GM23248 (cell line): Measurements from ENCODE around the gene ARHGEF38.

Experiments
- EZH2 ChIP-seq: fragments of 200-600 bp; sonication (generic); IDR thresholded peaks from 2 replicates; pipeline ENCODE4 v1.6.1; 2018; ENCODE audit warnings: antibody characterized with exemption, mild to moderate bottlenecking; ENCODE audit not compliant: insufficient read depth, poor library complexity, severe bottlenecking
- EZH2phosphoT487 ChIP-seq: fragments of 200-600 bp; sonication (generic); IDR thresholded peaks from 2 replicates; pipeline ENCODE4 v1.6.1; 2018; ENCODE audit warnings: antibody characterized with exemption, moderate library complexity, mild to moderate bottlenecking, low read depth; ENCODE audit not compliant: insufficient read depth

DNA sequence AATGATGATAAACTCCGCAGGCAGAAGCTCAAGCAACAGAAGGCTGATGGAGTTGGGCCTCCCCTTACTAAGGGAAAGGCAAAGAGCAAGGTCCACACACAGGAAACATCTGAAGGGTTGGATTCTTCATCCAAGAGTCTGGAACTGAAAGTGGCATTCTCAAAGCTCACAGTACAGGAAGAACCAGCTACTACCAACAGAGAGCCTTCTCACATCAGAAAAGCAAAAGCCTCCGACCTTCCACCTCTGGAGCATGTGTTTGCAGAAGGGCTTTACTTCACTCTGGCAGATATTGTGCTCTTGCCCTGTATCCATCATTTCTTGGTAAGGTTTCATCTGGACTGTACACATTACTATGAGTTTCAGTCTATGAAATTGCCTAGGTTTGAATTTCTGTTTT, 166.8 kb downstream of the ARHGEF38 start:
- TF ChIP-seq EZH2phosphoT487 (no peak), EZH2 (no peak)
